Ovary (tissue), 9 donors: Measurements from ENCODE around the gene SUMO3. TPM values are rescaled to one million over a fixed set of nuclear protein-coding genes. Genes with fewer than 3 reads are reported as not detected.
"Not testable (repeated sequence)": the region's sequence is repeated elsewhere in the genome, so short reads cannot be mapped to it uniquely, and the experiment has no call there.

Source experiments
- DNase-seq, 5 donors: peaks; one replicate each; pipeline ENCODE4 v3.0.0-alpha.2; 2019 to 2020
- H3K27ac ChIP-seq, 2 donors: fragments of 200-600 bp; one replicate each; pipeline versions ENCODE4 v1.5.1 to v1.8.0; 2019 to 2022
- H3K27me3 ChIP-seq: fragments of 200-600 bp; one replicate; pipeline ENCODE4 v1.8.0; 2022
- H3K36me3 ChIP-seq: fragments of 200-600 bp; sonication (generic); one replicate; pipeline ENCODE4 v1.5.1; 2019
- H3K4me1 ChIP-seq: one replicate; pipeline ENCODE4 v1.8.1; 2013; ENCODE audit warnings: mild to moderate bottlenecking, moderate library complexity; ENCODE audit not compliant: insufficient read depth
- H3K4me3 ChIP-seq: fragments of 200-600 bp; sonication (generic); one replicate; pipeline ENCODE4 v1.5.1; 2017
- H3K9me3 ChIP-seq, 2 donors: fragments of 200-600 bp in 1 of 2; sonication (generic) in 1 of 2; one replicate each; pipeline versions ENCODE4 v1.5.1 to v1.8.1; 2013 to 2019; ENCODE audit warnings: mild to moderate bottlenecking in 1 of 2, moderate library complexity in 1 of 2
- EP300 ChIP-seq: sonication (generic); formaldehyde crosslinking; IDR thresholded peaks from one replicate; pipeline ENCODE4 v1.6.1; 2017; ENCODE audit warnings: antibody characterized with exemption
- POLR2A ChIP-seq: fragments of 450-650 bp; IDR thresholded peaks from one replicate; pipeline ENCODE4 v1.6.1; 2017; ENCODE audit warnings: antibody characterized with exemption, mild to moderate bottlenecking, moderate library complexity
- WGBS, 3 donors: extraction: QIAGEN DNeasy Blood & Tissue Kit in 1 of 3; methylation state at CpG; one replicate each; pipeline versions ENCODE4 v1.1.5 to v1.1.7; 2013 to 2017; 5-methylcytosine and 5-hydroxymethylcytosine counted together
- intact Hi-C, 4 donors: fragments of 100-400 bp; cut with DNase I; formaldehyde crosslinking; loops; one replicate each; pipeline versions ENCODE4 v1.11.0 to v1.15.1; 2022 to 2023
- polyA plus RNA-seq, 2 donors: library from polyadenylated mRNA; stranded (reverse); fragments of 200-250 nt in 1 of 2; fragments of 350-450 nt in 1 of 2; fragmentation: Illumina TruSeq in 1 of 2; extraction: RNeasy Lipid Tissue Mini Kit (QIAGEN cat#74804) in 1 of 2; gene quantifications; one replicate each; pipeline ENCODE4 v1.2.3, GENCODE V29; 2013 to 2014
- total RNA-seq, 7 donors: library from RNA; depleted of rRNA in 2 of 7; stranded (reverse); fragments of >200 nt in 2 of 7; fragmentation: NEBNext Ultra II Directional in 3 of 7; extraction: Animal tissue kit (Norgen Biotek cat#: 25700) in 3 of 7; gene quantifications; one replicate each; pipeline versions ENCODE4 v1.1.0 to v1.2.4, GENCODE V29; 2016 to 2023
- TF ChIP-seq, protein P1 (sequence below), 3 donors: fragments of 450-650 bp in 2 of 3; fragments of 200-600 bp in 1 of 3; IDR thresholded peaks; one replicate each; pipeline versions ENCODE4 v1.5.1 to v1.8.0; 2016 to 2022; ENCODE audit warnings: antibody characterized with exemption in 3 of 3, mild to moderate bottlenecking in 1 of 3
- donor health status: DM: no; HTN: no; CAD: no; lungs with moderate emphysema.
- donor health status: DM: no; HTN: no; CAD: no.
- donor health status: Bipolar disorder and iron deficiency.
- donor health status: DM: yes; HTN: yes; CAD: no.
- donor health status: DM: no; HTN: no; CAD: no.
- donor health status: DM: yes; HTN: yes; CAD: no.

SUMO3 gene
- total and polyA plus RNA-seq, 9 donors, result 45.3 to 108 (median 74.3) TPM

DNA sequence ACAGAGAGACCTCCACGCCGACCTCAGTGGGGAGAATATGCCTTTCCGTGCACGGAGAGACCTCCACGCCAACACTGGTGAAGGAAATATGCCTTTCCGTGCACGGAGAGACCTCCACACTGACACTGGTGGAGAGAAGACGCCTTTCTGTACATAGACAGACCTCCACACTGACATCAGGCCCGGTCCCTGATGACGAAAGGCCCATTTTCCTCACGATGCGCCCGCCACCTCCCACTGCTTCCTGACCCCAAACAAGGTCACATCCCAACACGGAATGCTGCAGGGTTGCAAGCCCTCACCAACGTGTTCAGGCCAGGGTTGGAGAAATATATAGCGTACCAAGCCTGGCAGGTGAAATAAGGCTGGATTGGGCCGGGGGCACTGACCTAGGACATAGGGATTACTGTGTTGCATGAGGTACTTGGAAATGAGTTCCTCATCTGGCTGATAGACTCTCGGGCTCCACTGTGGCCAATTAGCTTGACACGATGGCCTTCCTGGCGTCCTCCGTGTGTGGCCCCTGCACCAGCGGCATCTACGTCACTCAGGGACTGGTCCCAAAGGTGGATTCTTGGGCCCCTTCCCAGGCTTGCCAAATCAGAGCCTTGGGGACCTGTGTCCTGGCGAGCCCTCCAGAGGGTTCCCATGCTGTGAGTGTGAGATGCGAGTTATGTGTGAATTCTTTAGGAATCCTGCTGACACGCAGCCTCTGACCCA is 16.5 kb upstream of the SUMO3 start:
- no peaks in the 10 kb centered on the region for H3K9me3 ChIP-seq
- H3K4me3 ChIP-seq, result no peak overlapping the region
- intact Hi-C loops, result no loop called here
- no peaks in the 10 kb centered on the region for H3K36me3 ChIP-seq
- TF ChIP-seq POLR2A, result no peak
- no peak for TF ChIP-seq EP300
- TF ChIP-seq, protein P1, sequence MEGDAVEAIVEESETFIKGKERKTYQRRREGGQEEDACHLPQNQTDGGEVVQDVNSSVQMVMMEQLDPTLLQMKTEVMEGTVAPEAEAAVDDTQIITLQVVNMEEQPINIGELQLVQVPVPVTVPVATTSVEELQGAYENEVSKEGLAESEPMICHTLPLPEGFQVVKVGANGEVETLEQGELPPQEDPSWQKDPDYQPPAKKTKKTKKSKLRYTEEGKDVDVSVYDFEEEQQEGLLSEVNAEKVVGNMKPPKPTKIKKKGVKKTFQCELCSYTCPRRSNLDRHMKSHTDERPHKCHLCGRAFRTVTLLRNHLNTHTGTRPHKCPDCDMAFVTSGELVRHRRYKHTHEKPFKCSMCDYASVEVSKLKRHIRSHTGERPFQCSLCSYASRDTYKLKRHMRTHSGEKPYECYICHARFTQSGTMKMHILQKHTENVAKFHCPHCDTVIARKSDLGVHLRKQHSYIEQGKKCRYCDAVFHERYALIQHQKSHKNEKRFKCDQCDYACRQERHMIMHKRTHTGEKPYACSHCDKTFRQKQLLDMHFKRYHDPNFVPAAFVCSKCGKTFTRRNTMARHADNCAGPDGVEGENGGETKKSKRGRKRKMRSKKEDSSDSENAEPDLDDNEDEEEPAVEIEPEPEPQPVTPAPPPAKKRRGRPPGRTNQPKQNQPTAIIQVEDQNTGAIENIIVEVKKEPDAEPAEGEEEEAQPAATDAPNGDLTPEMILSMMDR (IDR thresholded peaks at IDR 0.05), result no peak
- DNase-seq, result peak in 1 of 5 donors; percentile 7
- WGBS, 3 donors, result 77 to 81% (median 81%) methylated on average over 26 of the region's 26 CpGs
- H3K27me3 ChIP-seq, result no peaks in the 10 kb centered on the region
- no peak overlapping the region for H3K27ac ChIP-seq
- H3K4me1 ChIP-seq, result no peaks in the 10 kb centered on the region

DNA sequence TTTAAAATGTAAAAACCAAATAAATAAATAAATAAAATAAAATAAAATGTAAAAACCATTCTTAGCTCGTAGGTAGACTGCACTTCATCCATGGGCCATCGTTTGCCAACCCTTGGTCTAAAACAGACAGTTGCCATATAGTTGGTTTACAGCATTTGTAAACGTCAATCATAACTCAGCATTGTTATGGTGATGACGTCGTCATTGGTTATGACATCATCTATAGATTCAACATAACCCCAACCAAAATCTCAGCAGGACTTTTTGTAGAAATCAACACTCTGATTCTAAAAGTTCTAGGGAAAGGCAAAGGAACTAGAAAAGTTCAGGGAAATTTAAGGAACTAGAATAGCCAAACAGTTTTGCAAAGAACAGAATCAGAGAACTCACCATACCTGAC is 15.8 kb upstream of the SUMO3 start:
- H3K9me3 ChIP-seq, result no peaks in the 10 kb centered on the region
- TF ChIP-seq, protein P1 (IDR thresholded peaks at IDR 0.05), result no peak
- no peak for TF ChIP-seq POLR2A
- TF ChIP-seq EP300, result no peak
- no peak for DNase-seq
- no peak overlapping the region for H3K27ac ChIP-seq
- intact Hi-C loops, result no loop called here
- H3K27me3 ChIP-seq, result no peaks in the 10 kb centered on the region
- H3K4me1 ChIP-seq, result no peaks in the 10 kb centered on the region
- 82 to 92% (median 87%) methylated on average over 5 of the region's 5 CpGs for WGBS, 3 donors
- H3K4me3 ChIP-seq, result no peak overlapping the region
- H3K36me3 ChIP-seq, result no peaks in the 10 kb centered on the region

GRCh38 chr21:44832516-44833255 is 14.8 kb upstream of the SUMO3 start:
- peak in 1 of 5 donors; percentile 19 for DNase-seq
- 78 to 82% (median 81%) methylated on average over 23 of the region's 23 CpGs for WGBS, 3 donors
- not testable (repeated sequence) for H3K9me3 ChIP-seq

GRCh38 chr21:44831227-44831860 is 13.5 kb upstream of the SUMO3 start:
- Histone ChIP-seq H3K27me3 (no peaks in the 10 kb centered on the region), H3K27ac (no peak overlapping the region), H3K4me3 (no peak overlapping the region), H3K4me1 (no peaks in the 10 kb centered on the region), H3K9me3 (no peaks in the 10 kb centered on the region), H3K36me3 (no peaks in the 10 kb centered on the region)
- no peak for DNase-seq
- TF ChIP-seq, protein P1 (IDR thresholded peaks at IDR 0.05), result no peak
- TF ChIP-seq EP300, result no peak
- TF ChIP-seq POLR2A, result no peak
- WGBS, 3 donors, result 18 to 27% (median 21%) methylated on average over 7 of the region's 7 CpGs
- intact Hi-C loops, result no loop called here

More at GRCh38 chr21:44832516-44833255, 14.8 kb upstream of the SUMO3 start:
- H3K4me1 ChIP-seq, H3K4me3 ChIP-seq, H3K27ac ChIP-seq, H3K27me3 ChIP-seq, H3K36me3 ChIP-seq, intact Hi-C loops: not testable (repeated sequence)
